ENCODE measurements around the gene PAK4. TPM values are rescaled to one million over a fixed set of nuclear protein-coding genes. Genes with fewer than 3 reads are reported as not detected.
A peak's percentile ranks its signal among the peaks of the same experiment; 100 is the strongest.

The PAK4 gene
- total RNA-seq, 1 experiment from 2014 or later: 69.8 TPM

DNA sequence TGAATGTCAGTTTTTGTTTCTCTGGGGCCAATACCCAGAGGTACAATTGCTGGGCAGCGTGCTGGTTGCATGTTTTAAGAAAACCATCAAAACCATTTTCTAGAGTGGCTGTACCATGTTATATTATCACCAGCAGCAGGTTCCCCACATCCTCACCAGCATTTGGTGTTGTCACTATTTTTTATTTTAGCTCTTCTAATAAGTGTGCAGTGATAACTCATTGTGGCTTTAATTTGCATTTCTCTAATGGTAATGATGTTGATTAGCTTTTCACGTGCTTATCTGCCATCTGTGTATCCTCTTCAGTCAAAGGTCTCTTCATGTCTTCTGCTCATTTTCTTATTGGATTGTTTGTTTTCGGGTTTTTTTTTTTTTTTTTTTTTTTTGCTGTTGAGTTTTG lies 21.9 kb downstream of the PAK4 start:
- no peak for TF ChIP-seq IRF2 (CRISPR knock-in tag; IDR thresholded peaks at IDR 0.05; ENCODE audit: borderline replicate concordance, low read depth)
- TF ChIP-seq, protein P1, sequence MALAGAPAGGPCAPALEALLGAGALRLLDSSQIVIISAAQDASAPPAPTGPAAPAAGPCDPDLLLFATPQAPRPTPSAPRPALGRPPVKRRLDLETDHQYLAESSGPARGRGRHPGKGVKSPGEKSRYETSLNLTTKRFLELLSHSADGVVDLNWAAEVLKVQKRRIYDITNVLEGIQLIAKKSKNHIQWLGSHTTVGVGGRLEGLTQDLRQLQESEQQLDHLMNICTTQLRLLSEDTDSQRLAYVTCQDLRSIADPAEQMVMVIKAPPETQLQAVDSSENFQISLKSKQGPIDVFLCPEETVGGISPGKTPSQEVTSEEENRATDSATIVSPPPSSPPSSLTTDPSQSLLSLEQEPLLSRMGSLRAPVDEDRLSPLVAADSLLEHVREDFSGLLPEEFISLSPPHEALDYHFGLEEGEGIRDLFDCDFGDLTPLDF (CRISPR knock-in tag; IDR thresholded peaks at IDR 0.05): no peak
- TF ChIP-seq, protein P2, sequence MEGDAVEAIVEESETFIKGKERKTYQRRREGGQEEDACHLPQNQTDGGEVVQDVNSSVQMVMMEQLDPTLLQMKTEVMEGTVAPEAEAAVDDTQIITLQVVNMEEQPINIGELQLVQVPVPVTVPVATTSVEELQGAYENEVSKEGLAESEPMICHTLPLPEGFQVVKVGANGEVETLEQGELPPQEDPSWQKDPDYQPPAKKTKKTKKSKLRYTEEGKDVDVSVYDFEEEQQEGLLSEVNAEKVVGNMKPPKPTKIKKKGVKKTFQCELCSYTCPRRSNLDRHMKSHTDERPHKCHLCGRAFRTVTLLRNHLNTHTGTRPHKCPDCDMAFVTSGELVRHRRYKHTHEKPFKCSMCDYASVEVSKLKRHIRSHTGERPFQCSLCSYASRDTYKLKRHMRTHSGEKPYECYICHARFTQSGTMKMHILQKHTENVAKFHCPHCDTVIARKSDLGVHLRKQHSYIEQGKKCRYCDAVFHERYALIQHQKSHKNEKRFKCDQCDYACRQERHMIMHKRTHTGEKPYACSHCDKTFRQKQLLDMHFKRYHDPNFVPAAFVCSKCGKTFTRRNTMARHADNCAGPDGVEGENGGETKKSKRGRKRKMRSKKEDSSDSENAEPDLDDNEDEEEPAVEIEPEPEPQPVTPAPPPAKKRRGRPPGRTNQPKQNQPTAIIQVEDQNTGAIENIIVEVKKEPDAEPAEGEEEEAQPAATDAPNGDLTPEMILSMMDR (IDR thresholded peaks at IDR 0.05): no peak
- TF ChIP-seq, protein P3, sequence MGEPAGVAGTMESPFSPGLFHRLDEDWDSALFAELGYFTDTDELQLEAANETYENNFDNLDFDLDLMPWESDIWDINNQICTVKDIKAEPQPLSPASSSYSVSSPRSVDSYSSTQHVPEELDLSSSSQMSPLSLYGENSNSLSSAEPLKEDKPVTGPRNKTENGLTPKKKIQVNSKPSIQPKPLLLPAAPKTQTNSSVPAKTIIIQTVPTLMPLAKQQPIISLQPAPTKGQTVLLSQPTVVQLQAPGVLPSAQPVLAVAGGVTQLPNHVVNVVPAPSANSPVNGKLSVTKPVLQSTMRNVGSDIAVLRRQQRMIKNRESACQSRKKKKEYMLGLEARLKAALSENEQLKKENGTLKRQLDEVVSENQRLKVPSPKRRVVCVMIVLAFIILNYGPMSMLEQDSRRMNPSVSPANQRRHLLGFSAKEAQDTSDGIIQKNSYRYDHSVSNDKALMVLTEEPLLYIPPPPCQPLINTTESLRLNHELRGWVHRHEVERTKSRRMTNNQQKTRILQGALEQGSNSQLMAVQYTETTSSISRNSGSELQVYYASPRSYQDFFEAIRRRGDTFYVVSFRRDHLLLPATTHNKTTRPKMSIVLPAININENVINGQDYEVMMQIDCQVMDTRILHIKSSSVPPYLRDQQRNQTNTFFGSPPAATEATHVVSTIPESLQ (CRISPR knock-in tag; IDR thresholded peaks at IDR 0.05): no peak
- TF ChIP-seq ZNF121 (CRISPR knock-in tag; IDR thresholded peaks at IDR 0.05): no peak
- no peak overlapping the region; the same call in 1 of the 2 replicates for H3K4me3 Mint-ChIP-seq
- no peak for DNase-seq (ENCODE audit: low spot score)
- no peaks in the 10 kb centered on the region for H3K27me3 Mint-ChIP-seq (ENCODE audit: low read depth)
- H3K36me3 Mint-ChIP-seq: peaks cover 7% of the 10 kb centered on the region
- H3K9me3 Mint-ChIP-seq: peaks cover 6% of the 10 kb centered on the region
- peaks cover 40% of the 10 kb centered on the region for H3K4me1 Mint-ChIP-seq
- ChIA-PET CTCF (interaction anchor here (1.2 to 2.7 kb wide), 2 partner anchors 20 to 40 kb away, joined by 10 to 15 read pairs; no protein-coding TSS in a partner anchor), POLR2A (no interaction called here)
- no peak overlapping the region for H3K27ac Mint-ChIP-seq
- no peak for ATAC-seq

DNA sequence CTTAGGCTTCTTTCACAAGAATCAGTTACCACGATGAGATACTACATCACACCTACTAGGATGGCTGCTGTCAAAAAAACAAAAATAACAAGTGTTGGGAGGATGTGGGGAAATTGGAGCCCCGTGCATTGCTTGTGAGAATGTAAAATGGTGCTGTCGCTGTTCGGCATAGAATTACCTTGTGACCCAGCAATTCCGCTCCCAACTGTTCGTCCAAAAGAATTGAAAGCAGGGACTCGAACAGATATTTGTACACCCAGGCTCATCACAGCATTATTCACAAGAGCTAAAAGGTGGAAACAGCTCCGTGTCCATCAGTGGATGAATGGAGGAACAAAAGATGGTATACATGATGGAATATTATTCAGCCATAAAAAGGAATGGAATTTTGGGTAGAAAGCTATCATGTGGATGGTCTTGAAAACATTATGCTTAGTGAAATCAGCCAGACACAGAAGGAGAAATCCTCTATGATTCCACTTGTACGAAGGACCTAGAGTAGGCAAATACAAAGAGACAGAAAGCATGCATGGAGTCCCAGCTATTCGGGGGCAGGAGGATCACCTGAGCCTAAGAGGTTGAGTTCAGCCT lies 23.4 kb downstream of the PAK4 start:
- peaks cover 6% of the 10 kb centered on the region for H3K9me3 Mint-ChIP-seq
- H3K27me3 Mint-ChIP-seq (ENCODE audit: low read depth): no peaks in the 10 kb centered on the region
- CTCF ChIA-PET: no interaction called here
- no peak for TF ChIP-seq SMAD3 (CRISPR knock-in tag; IDR thresholded peaks at IDR 0.05; ENCODE audit: borderline replicate concordance)
- no peak for TF ChIP-seq GRHL2 (CRISPR knock-in tag; IDR thresholded peaks at IDR 0.05; ENCODE audit: insufficient replicate concordance, severe bottlenecking)
- TF ChIP-seq CREB1 (CRISPR knock-in tag; IDR thresholded peaks at IDR 0.05): no peak
- no peak for TF ChIP-seq CBFB (CRISPR knock-in tag; IDR thresholded peaks at IDR 0.05; ENCODE audit: low read depth)
- TF ChIP-seq ZNF219 (CRISPR knock-in tag; IDR thresholded peaks at IDR 0.05; ENCODE audit: borderline replicate concordance): no peak
- TF ChIP-seq SOX15 (CRISPR knock-in tag; IDR thresholded peaks at IDR 0.05): no peak
- TF ChIP-seq ZNF263 (CRISPR knock-in tag; IDR thresholded peaks at IDR 0.05; ENCODE audit: low read depth): no peak
- TF ChIP-seq FOXJ3 (CRISPR knock-in tag; IDR thresholded peaks at IDR 0.05; ENCODE audit: borderline replicate concordance): no peak
- TF ChIP-seq TP53 (CRISPR knock-in tag; IDR thresholded peaks at IDR 0.05): no peak
- TF ChIP-seq, protein P4, sequence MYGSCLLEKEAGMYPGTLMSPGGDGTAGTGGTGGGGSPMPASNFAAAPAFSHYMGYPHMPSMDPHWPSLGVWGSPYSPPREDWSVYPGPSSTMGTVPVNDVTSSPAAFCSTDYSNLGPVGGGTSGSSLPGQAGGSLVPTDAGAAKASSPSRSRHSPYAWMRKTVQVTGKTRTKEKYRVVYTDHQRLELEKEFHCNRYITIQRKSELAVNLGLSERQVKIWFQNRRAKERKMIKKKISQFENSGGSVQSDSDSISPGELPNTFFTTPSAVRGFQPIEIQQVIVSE (CRISPR knock-in tag; IDR thresholded peaks at IDR 0.05; ENCODE audit: borderline replicate concordance): no peak
- H3K4me1 Mint-ChIP-seq: peaks cover 36% of the 10 kb centered on the region
- H3K27ac Mint-ChIP-seq: no peak overlapping the region
- peaks cover 11% of the 10 kb centered on the region for H3K36me3 Mint-ChIP-seq
- DNase-seq (ENCODE audit: low spot score): no peak
- ATAC-seq: no peak
- POLR2A ChIA-PET: no interaction called here
- H3K4me3 Mint-ChIP-seq: no peak overlapping the region

DNA sequence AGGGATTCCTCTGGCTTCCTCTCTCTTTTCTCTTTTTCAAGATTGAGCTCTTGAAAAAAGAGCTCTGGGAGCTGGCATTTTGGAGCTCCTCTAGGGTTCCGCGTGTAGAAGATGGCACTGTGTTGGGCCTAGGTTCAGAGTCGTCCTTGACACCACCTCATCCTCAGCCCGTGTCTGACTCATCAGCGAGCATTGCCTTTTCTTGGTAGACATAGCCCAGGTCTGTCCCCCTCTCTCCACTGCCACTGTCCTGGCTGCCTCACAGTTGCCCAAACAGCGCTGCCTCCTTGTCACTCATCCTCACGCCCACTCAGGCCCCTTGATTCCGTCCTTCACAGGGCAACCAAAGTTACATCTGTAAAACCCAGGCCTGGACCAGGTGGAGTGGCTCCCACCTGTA lies 24.6 kb downstream of the PAK4 start:
- H3K27ac Mint-ChIP-seq: peak overlapping the region; percentile 72
- H3K4me3 Mint-ChIP-seq: no peak overlapping the region
- ChIA-PET CTCF (no interaction called here), POLR2A (no interaction called here)
- DNase-seq (ENCODE audit: low spot score) (no peak), ATAC-seq (no peak)
- no peaks in the 10 kb centered on the region for H3K27me3 Mint-ChIP-seq (ENCODE audit: low read depth)
- peaks cover 6% of the 10 kb centered on the region for H3K9me3 Mint-ChIP-seq
- peaks cover 36% of the 10 kb centered on the region for H3K4me1 Mint-ChIP-seq
- H3K36me3 Mint-ChIP-seq: peaks cover 12% of the 10 kb centered on the region
- TF ChIP-seq, protein P5, sequence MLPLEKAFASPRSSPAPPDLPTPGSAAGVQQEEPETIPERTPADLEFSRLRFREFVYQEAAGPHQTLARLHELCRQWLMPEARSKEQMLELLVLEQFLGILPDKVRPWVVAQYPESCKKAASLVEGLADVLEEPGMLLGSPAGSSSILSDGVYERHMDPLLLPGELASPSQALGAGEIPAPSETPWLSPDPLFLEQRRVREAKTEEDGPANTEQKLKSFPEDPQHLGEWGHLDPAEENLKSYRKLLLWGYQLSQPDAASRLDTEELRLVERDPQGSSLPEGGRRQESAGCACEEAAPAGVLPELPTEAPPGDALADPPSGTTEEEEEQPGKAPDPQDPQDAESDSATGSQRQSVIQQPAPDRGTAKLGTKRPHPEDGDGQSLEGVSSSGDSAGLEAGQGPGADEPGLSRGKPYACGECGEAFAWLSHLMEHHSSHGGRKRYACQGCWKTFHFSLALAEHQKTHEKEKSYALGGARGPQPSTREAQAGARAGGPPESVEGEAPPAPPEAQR (CRISPR knock-in tag; IDR thresholded peaks at IDR 0.05): no peak
- TF ChIP-seq PRRX2 (CRISPR knock-in tag; IDR thresholded peaks at IDR 0.05) (no peak), ATF1 (CRISPR knock-in tag; IDR thresholded peaks at IDR 0.05) (no peak), ZNF396 (CRISPR knock-in tag; IDR thresholded peaks at IDR 0.05; ENCODE audit: borderline replicate concordance) (no peak), ZNF263 (CRISPR knock-in tag; IDR thresholded peaks at IDR 0.05; ENCODE audit: low read depth) (no peak)
- TF ChIP-seq, protein P6, sequence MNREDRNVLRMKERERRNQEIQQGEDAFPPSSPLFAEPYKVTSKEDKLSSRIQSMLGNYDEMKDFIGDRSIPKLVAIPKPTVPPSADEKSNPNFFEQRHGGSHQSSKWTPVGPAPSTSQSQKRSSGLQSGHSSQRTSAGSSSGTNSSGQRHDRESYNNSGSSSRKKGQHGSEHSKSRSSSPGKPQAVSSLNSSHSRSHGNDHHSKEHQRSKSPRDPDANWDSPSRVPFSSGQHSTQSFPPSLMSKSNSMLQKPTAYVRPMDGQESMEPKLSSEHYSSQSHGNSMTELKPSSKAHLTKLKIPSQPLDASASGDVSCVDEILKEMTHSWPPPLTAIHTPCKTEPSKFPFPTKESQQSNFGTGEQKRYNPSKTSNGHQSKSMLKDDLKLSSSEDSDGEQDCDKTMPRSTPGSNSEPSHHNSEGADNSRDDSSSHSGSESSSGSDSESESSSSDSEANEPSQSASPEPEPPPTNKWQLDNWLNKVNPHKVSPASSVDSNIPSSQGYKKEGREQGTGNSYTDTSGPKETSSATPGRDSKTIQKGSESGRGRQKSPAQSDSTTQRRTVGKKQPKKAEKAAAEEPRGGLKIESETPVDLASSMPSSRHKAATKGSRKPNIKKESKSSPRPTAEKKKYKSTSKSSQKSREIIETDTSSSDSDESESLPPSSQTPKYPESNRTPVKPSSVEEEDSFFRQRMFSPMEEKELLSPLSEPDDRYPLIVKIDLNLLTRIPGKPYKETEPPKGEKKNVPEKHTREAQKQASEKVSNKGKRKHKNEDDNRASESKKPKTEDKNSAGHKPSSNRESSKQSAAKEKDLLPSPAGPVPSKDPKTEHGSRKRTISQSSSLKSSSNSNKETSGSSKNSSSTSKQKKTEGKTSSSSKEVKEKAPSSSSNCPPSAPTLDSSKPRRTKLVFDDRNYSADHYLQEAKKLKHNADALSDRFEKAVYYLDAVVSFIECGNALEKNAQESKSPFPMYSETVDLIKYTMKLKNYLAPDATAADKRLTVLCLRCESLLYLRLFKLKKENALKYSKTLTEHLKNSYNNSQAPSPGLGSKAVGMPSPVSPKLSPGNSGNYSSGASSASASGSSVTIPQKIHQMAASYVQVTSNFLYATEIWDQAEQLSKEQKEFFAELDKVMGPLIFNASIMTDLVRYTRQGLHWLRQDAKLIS (CRISPR knock-in tag; IDR thresholded peaks at IDR 0.05; ENCODE audit: borderline replicate concordance): no peak
